Neural progenitor cell (in vitro differentiated cells): ENCODE data around the gene PLB1.

Experiments
- CTCF ChIP-seq: fragments of 200-600 bp; sonication (generic); IDR thresholded peaks from 2 replicates; pipeline ENCODE4 v1.5.1; 2017; ENCODE audit warnings: antibody characterized with exemption, mild to moderate bottlenecking
- EZH2 ChIP-seq: fragments of 200-600 bp; sonication (generic); IDR thresholded peaks from 2 replicates; pipeline ENCODE4 v1.6.1; 2017; ENCODE audit warnings: antibody characterized with exemption, mild to moderate bottlenecking, moderate library complexity

- no peak for TF ChIP-seq EZH2
- TF ChIP-seq CTCF = no peak
Measured at GRCh38 chr2:28688818-28689217, 193.0 kb downstream of the PLB1 start.
